Thyroid gland (tissue), 4 donors: ENCODE data around the gene CYP4F12.

Source experiments
- POLR2A ChIP-seq, 2 donors: fragments of 450-650 bp; IDR thresholded peaks; one replicate each; pipeline ENCODE4 v1.6.1; 2017; ENCODE audit warnings: antibody characterized with exemption in 2 of 2, mild to moderate bottlenecking in 2 of 2, moderate library complexity in 1 of 2
- TF ChIP-seq, protein P1 (sequence below), 6 experiments: fragments of 200-600 bp in 3 of 6; fragments of 450-650 bp in 3 of 6; sonication (generic) in 3 of 6; IDR thresholded peaks; one replicate each; pipeline ENCODE4 v1.5.1; 2016 to 2019; ENCODE audit warnings: antibody characterized with exemption in 6 of 6, mild to moderate bottlenecking in 2 of 6, inconsistent platforms in 1 of 6, moderate library complexity in 1 of 6

DNA sequence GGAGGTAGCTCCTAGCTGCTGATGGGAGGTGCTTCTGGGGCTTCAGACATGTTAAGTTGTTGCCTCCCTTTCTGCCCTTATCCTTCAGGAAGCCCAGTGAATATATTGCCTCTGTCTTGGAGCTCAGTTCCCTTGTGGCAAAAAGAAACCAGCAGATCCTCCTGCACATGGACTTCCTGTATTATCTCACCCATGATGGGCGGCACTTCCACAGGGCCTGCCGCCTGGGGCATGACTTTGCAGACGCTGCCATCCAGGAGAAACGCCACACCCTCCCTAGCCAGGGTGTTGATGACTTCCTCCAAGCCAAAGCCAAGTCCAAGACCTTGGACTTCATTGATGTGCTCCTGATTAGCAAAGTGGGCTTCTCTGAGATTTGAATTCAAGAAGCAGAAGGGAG lies 6.0 kb upstream of the CYP4F12 start:
- TF ChIP-seq POLR2A (IDR thresholded peaks at IDR 0.05): no peak
- TF ChIP-seq, protein P1, sequence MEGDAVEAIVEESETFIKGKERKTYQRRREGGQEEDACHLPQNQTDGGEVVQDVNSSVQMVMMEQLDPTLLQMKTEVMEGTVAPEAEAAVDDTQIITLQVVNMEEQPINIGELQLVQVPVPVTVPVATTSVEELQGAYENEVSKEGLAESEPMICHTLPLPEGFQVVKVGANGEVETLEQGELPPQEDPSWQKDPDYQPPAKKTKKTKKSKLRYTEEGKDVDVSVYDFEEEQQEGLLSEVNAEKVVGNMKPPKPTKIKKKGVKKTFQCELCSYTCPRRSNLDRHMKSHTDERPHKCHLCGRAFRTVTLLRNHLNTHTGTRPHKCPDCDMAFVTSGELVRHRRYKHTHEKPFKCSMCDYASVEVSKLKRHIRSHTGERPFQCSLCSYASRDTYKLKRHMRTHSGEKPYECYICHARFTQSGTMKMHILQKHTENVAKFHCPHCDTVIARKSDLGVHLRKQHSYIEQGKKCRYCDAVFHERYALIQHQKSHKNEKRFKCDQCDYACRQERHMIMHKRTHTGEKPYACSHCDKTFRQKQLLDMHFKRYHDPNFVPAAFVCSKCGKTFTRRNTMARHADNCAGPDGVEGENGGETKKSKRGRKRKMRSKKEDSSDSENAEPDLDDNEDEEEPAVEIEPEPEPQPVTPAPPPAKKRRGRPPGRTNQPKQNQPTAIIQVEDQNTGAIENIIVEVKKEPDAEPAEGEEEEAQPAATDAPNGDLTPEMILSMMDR (IDR thresholded peaks at IDR 0.05): no peak
